ENCODE data around the gene SYT14.
"Not testable (repeated sequence)": the region's sequence is repeated elsewhere in the genome, so short reads cannot be mapped to it uniquely, and the experiment has no call there.

Gene SYT14

DNA sequence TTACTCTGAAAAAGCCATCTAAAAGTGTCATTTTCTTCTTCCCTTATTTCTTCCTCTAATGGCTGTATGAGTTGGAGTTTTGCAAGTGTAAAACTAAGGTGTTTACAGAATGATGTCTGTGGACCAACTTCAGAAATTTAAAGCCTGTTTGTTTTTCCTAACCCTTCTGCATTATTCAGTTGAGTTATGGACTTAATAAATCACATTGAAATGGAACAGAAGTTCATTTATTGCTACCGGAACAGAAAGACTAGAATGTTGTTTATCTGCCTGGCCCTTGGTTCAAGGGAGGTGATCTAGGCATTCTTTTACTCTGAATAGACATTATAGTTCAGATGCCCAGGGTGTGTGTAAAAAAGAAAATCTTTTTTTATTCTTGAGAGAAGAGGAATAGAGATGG lies 24.8 kb downstream of the SYT14 start:
- no peak overlapping the region for H3K27ac Mint-ChIP-seq
- no peaks in the 10 kb centered on the region for H3K36me3 Mint-ChIP-seq
- H3K4me1 Mint-ChIP-seq: no peaks in the 10 kb centered on the region
- DNase-seq (ENCODE audit: low spot score in 2 of 2) (no peak), ATAC-seq (ENCODE audit: low read depth) (no peak)
- no peaks in the 10 kb centered on the region for H3K9me3 Mint-ChIP-seq
- H3K27me3 Mint-ChIP-seq: peaks cover 2% of the 10 kb centered on the region
- H3K4me3 Mint-ChIP-seq: no peak overlapping the region

GRCh38 chr1:209965996-209966395 lies 28.0 kb downstream of the SYT14 start:
- ATAC-seq (ENCODE audit: low read depth) (no peak), DNase-seq (ENCODE audit: low spot score in 2 of 2) (no peak)
- Mint-ChIP-seq H3K36me3 (no peaks in the 10 kb centered on the region), H3K9me3 (no peaks in the 10 kb centered on the region), H3K27ac (no peak overlapping the region), H3K4me1 (no peaks in the 10 kb centered on the region), H3K4me3 (no peak overlapping the region), H3K27me3 (peaks cover under 1% of the 10 kb centered on the region)

GRCh38 chr1:209978721-209979120 lies 40.7 kb downstream of the SYT14 start:
- DNase-seq (ENCODE audit: low spot score in 2 of 2); H3K4me3 Mint-ChIP-seq; H3K27ac Mint-ChIP-seq; H3K27me3 Mint-ChIP-seq; H3K4me1 Mint-ChIP-seq; H3K36me3 Mint-ChIP-seq; H3K9me3 Mint-ChIP-seq; ATAC-seq (ENCODE audit: low read depth): not testable (repeated sequence)

GRCh38 chr1:209983953-209984352 lies 45.9 kb downstream of the SYT14 start:
- Mint-ChIP-seq H3K4me3 (no peak overlapping the region), H3K9me3 (peaks cover 5% of the 10 kb centered on the region), H3K27me3 (peaks cover 16% of the 10 kb centered on the region), H3K36me3 (peaks cover 2% of the 10 kb centered on the region), H3K27ac (no peak overlapping the region), H3K4me1 (no peaks in the 10 kb centered on the region)
- ATAC-seq (ENCODE audit: low read depth): no peak
- no peak for DNase-seq (ENCODE audit: low spot score in 2 of 2)

DNA sequence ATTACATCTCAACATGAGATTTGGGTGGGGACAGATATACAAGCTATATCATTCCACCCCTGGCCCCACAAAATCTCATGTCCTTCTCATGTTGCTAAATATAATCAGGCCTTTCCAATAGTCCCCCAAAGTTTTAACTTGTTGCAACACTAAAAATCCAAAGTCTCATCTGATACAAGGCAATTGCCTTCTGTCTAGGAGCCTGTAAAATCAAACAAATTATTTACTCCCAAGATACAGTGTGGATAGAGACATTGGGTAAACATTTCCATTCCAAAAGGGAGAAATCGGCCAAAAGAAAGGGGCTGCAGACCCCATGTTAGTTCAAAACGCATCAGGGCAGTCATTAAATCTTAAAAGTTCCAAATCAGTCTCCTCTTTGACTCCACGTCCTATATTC lies 47.0 kb downstream of the SYT14 start:
- no peak for ATAC-seq (ENCODE audit: low read depth)

GRCh38 chr1:209988706-209989105 lies 50.7 kb downstream of the SYT14 start:
- no peak for DNase-seq (ENCODE audit: low spot score in 2 of 2)
- no peak overlapping the region for H3K27ac Mint-ChIP-seq
- H3K27me3 Mint-ChIP-seq: peaks cover 14% of the 10 kb centered on the region
- H3K36me3 Mint-ChIP-seq: peaks cover 2% of the 10 kb centered on the region
- ATAC-seq (ENCODE audit: low read depth): no peak
- H3K9me3 Mint-ChIP-seq: peaks cover 5% of the 10 kb centered on the region
- H3K4me1 Mint-ChIP-seq: no peaks in the 10 kb centered on the region
- no peak overlapping the region for H3K4me3 Mint-ChIP-seq

More for the DNA sequence above, 47.0 kb downstream of the SYT14 start:
- no peak for DNase-seq (ENCODE audit: low spot score in 2 of 2)
- H3K36me3 Mint-ChIP-seq: peaks cover 2% of the 10 kb centered on the region
- H3K27me3 Mint-ChIP-seq: peaks cover 15% of the 10 kb centered on the region
- no peak overlapping the region for H3K4me3 Mint-ChIP-seq
- peaks cover 5% of the 10 kb centered on the region for H3K9me3 Mint-ChIP-seq
- no peaks in the 10 kb centered on the region for H3K4me1 Mint-ChIP-seq
- H3K27ac Mint-ChIP-seq: no peak overlapping the region

- Mint-ChIP-seq H3K27me3 (peaks cover 15% of the 10 kb centered on the region), H3K9me3 (peaks cover 5% of the 10 kb centered on the region), H3K4me1 (no peaks in the 10 kb centered on the region), H3K4me3 (no peak overlapping the region), H3K36me3 (peaks cover 2% of the 10 kb centered on the region), H3K27ac (no peak overlapping the region)
- DNase-seq (ENCODE audit: low spot score in 2 of 2) (no peak), ATAC-seq (ENCODE audit: low read depth) (no peak)
Observed at GRCh38 chr1:209989525-209989924, 51.5 kb downstream of the SYT14 start.

DNA sequence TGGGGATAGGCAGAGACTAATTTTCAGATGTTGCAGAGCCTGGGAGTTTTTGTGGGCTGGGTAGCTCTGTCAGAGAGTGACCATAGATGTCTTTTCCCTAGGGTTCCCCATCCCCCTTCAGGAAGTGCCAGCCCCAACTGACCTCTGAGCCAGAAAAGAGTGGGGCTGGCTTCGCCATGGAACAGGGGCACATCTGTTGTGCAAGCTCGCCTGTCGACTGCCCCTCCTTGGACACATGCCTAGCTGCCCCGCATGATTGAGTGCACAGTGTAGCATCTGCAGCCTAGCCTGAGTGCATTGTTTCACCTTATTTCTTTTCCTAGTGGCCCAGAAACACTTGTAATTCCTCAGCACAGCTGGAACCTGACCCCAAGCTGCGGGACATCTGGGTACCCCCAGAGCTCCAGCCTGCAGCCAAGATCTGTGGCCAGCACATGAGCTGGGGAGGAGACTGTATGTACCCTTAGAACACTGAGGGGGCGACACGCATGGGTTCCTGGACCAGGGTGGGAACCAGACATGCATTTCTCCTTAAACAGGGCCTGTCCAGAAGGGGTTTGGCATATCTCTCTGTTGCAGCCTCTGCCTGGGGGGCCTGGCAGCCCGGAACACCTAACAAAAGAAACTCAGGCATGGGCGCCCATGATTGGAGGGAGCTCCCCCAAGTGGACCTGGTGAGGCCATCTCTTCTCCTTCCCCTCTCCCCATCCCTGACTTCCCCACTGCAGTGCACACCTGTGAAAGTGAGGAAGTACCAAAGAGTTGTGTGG lies 55.2 kb downstream of the SYT14 start:
- Mint-ChIP-seq H3K4me3 (no peak overlapping the region), H3K9me3 (no peaks in the 10 kb centered on the region), H3K4me1 (no peaks in the 10 kb centered on the region), H3K27ac (no peak overlapping the region), H3K36me3 (no peaks in the 10 kb centered on the region), H3K27me3 (peaks cover 6% of the 10 kb centered on the region)
- ATAC-seq (ENCODE audit: low read depth) (no peak), DNase-seq (ENCODE audit: low spot score in 2 of 2) (no peak)

DNA sequence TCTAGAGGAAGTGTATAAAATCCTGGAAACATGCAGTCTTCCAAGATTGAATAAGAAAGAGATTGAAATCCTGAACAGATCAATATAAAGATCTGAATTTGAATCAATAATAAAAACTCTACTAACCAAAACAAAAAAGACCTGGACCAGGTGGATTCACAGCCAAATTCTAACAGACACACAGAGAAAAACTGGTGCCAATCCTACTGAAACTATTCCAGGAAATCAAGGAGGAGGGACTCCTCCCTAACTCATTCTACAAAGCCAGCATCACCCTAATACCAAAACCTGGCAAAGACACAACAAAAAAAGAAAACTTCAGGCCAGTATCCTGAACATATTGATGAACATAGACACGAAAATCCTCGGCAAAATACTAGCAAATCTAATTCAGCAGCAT lies 58.3 kb downstream of the SYT14 start:
- DNase-seq (ENCODE audit: low spot score in 2 of 2) (no peak), ATAC-seq (ENCODE audit: low read depth) (no peak)
- Mint-ChIP-seq H3K9me3 (no peaks in the 10 kb centered on the region), H3K4me1 (no peaks in the 10 kb centered on the region), H3K36me3 (no peaks in the 10 kb centered on the region), H3K27ac (no peak overlapping the region), H3K27me3 (peaks cover 3% of the 10 kb centered on the region), H3K4me3 (no peak overlapping the region)

- Mint-ChIP-seq H3K27me3 (peaks cover 3% of the 10 kb centered on the region), H3K9me3 (no peaks in the 10 kb centered on the region), H3K4me1 (no peaks in the 10 kb centered on the region), H3K4me3 (no peak overlapping the region), H3K36me3 (no peaks in the 10 kb centered on the region), H3K27ac (no peak overlapping the region)
- no peak for DNase-seq (ENCODE audit: low spot score in 2 of 2)
- no peak for ATAC-seq (ENCODE audit: low read depth)
Observed at GRCh38 chr1:209999005-209999404, 61.0 kb downstream of the SYT14 start.

GRCh38 chr1:210001751-210002150 lies 63.7 kb downstream of the SYT14 start:
- DNase-seq (ENCODE audit: low spot score in 2 of 2) (no peak), ATAC-seq (ENCODE audit: low read depth) (no peak)
- Mint-ChIP-seq H3K27me3 (peaks cover 3% of the 10 kb centered on the region), H3K9me3 (no peaks in the 10 kb centered on the region), H3K4me1 (no peaks in the 10 kb centered on the region), H3K27ac (no peak overlapping the region), H3K36me3 (no peaks in the 10 kb centered on the region), H3K4me3 (no peak overlapping the region)

GRCh38 chr1:210003501-210003900 lies 65.5 kb downstream of the SYT14 start:
- H3K4me1 Mint-ChIP-seq: no peaks in the 10 kb centered on the region
- H3K9me3 Mint-ChIP-seq: no peaks in the 10 kb centered on the region
- peaks cover 3% of the 10 kb centered on the region for H3K27me3 Mint-ChIP-seq
- H3K27ac Mint-ChIP-seq: no peak overlapping the region
- no peaks in the 10 kb centered on the region for H3K36me3 Mint-ChIP-seq
- no peak for DNase-seq (ENCODE audit: low spot score in 2 of 2)
- no peak overlapping the region for H3K4me3 Mint-ChIP-seq
- no peak for ATAC-seq (ENCODE audit: low read depth)

- Mint-ChIP-seq H3K9me3 (no peaks in the 10 kb centered on the region), H3K27me3 (no peaks in the 10 kb centered on the region), H3K4me3 (no peak overlapping the region), H3K4me1 (no peaks in the 10 kb centered on the region), H3K36me3 (no peaks in the 10 kb centered on the region), H3K27ac (no peak overlapping the region)
- DNase-seq (ENCODE audit: low spot score in 2 of 2) (no peak), ATAC-seq (ENCODE audit: low read depth) (no peak)
Observed at GRCh38 chr1:210010161-210010560, 72.1 kb downstream of the SYT14 start.

- DNase-seq (ENCODE audit: low spot score in 2 of 2): no peak
- no peaks in the 10 kb centered on the region for H3K36me3 Mint-ChIP-seq
- ATAC-seq (ENCODE audit: low read depth): no peak
- no peak overlapping the region for H3K27ac Mint-ChIP-seq
- H3K4me1 Mint-ChIP-seq: no peaks in the 10 kb centered on the region
- no peak overlapping the region for H3K4me3 Mint-ChIP-seq
- no peaks in the 10 kb centered on the region for H3K27me3 Mint-ChIP-seq
- H3K9me3 Mint-ChIP-seq: no peaks in the 10 kb centered on the region
Observed at GRCh38 chr1:210021145-210021860, 83.3 kb downstream of the SYT14 start.

GRCh38 chr1:210022044-210022443 lies 84.0 kb downstream of the SYT14 start:
- Mint-ChIP-seq H3K4me3 (no peak overlapping the region), H3K27me3 (no peaks in the 10 kb centered on the region), H3K27ac (no peak overlapping the region), H3K9me3 (no peaks in the 10 kb centered on the region), H3K4me1 (no peaks in the 10 kb centered on the region), H3K36me3 (no peaks in the 10 kb centered on the region)
- ATAC-seq (ENCODE audit: low read depth): no peak
- no peak for DNase-seq (ENCODE audit: low spot score in 2 of 2)
